AG09319 (cell line): ENCODE measurements around the gene CCDC9.
"Not testable (repeated sequence)": the region's sequence is repeated elsewhere in the genome, so short reads cannot be mapped to it uniquely, and the experiment has no call there.

Source experiments
- DNase-seq: peaks from one replicate; pipeline ENCODE4 v3.0.0-alpha.2; 2010; ENCODE audit warnings: low read depth; ENCODE audit errors: extremely low read depth
- TF ChIP-seq, protein P1 (sequence below): IDR thresholded peaks from 2 replicates; pipeline ENCODE4 v1.5.1; 2011; ENCODE audit warnings: low read depth, mild to moderate bottlenecking, inconsistent platforms, low read length, moderate library complexity

The CCDC9 gene

DNA sequence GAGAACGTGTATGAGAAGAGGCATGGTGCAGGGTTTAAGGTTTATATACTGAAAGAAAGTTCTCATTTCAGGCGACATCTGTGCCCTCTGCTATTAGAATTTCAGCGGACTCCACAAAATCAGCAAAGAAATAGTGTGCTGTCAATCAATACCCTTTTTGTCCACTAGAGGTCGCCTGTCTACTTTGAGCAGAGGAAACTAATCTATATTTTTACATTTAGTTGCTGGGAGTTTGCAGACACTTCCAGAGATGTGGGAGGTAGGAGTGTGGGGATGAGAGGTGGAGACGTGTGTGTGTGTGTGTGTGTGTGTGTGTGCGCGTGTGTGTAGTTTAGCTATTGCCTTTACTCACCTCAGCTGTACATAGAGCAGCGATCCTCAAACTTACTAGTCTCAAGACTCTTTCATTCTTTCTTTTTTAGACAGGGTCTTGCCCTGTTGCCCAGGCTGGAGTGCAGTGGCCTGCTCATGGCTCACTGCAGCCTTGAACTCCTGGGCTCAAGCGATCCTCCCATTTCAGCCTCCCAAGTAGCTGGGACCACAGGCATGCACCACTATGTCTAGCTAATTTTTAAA, 28.1 kb downstream of the CCDC9 start:
- TF ChIP-seq, protein P1, sequence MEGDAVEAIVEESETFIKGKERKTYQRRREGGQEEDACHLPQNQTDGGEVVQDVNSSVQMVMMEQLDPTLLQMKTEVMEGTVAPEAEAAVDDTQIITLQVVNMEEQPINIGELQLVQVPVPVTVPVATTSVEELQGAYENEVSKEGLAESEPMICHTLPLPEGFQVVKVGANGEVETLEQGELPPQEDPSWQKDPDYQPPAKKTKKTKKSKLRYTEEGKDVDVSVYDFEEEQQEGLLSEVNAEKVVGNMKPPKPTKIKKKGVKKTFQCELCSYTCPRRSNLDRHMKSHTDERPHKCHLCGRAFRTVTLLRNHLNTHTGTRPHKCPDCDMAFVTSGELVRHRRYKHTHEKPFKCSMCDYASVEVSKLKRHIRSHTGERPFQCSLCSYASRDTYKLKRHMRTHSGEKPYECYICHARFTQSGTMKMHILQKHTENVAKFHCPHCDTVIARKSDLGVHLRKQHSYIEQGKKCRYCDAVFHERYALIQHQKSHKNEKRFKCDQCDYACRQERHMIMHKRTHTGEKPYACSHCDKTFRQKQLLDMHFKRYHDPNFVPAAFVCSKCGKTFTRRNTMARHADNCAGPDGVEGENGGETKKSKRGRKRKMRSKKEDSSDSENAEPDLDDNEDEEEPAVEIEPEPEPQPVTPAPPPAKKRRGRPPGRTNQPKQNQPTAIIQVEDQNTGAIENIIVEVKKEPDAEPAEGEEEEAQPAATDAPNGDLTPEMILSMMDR, result peak; percentile 79
- DNase-seq, result no peak

DNA sequence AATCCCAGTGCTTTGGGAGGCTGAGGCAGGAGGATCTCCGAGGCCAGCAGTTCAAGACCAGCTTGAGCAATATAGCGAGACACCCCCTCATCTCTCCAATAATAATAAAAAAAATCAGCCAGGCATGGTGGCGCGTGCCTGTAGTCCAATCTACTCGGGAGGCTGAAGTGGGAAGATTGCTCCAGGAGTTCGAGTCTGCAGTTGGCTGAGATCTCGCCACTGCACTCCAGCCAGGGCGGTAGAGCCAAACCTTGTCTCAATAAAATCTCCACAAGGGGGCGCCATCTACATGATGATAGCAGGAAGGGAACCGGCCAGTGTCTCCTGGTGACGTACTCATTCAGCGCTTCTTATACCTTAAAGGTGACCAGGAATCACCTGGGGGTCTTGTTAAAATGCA, 39.7 kb downstream of the CCDC9 start:
- TF ChIP-seq, protein P1, result peak; percentile 73
- peak; percentile 48 for DNase-seq

- not testable (repeated sequence) for DNase-seq
Observed at GRCh38 chr19:47300867-47301266, 44.5 kb downstream of the CCDC9 start.

DNA sequence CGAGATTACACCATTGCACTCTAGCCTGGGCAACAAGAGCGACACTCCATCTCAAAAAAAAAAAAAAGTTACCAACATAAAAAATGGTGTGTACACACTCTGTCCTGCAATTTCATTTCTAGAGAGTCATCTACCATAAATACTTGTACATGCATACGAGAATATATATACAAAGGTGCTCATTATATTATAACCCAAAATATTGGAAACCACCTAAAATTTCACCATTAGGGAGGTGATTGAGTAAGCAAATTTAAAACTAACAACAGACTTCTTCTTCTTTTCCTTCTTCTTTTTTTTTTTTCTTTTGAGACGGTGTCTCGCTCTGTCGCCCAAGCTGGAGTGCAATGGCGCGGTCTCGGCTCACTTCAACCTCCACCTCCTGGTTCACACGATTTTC, 45.9 kb downstream of the CCDC9 start:
- no peak for DNase-seq
- TF ChIP-seq, protein P1, result no peak

DNA sequence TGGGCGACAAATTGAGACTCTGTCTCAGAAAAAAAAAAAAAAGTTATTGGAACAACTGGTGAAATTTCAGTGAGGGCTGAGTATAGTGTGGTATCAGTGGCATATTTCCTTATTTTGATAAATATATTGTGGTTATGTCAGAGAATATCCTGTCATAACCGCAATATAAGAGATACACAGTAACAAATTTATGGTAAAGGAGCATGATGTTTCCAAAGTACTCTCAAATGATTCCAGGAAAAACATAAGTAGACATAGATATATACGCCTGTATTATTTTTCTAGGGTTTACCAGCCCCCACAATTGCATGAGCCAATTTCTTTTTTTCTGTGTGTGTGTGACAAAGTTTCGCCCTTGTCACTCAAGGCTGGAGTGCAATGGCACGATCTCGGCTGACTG, 47.6 kb downstream of the CCDC9 start:
- no peak for DNase-seq
- TF ChIP-seq, protein P1, result no peak

DNA sequence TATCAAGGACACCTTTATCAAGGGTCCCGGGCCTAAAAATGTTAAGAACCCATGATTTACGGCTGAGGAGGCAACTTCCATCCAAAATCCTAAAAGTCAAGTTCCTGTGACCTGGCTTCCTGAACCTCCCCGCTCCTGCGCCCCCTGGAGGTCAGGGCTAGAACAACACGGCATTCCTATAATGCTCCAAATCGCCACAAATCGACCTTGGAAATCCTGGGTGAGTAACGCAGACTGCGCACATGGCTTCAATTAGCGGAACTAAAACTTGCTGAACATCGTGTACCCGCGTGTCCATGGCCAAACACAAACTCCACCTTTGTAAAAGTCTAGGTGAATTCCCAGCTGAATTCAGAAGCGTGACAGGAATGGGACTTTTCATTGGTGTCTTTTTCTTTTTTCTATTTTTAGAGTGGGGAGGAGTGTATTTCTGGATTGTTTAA, 49.0 kb downstream of the CCDC9 start:
- TF ChIP-seq, protein P1, result no peak; the same call in none of the 2 replicates
- peak; percentile 92 for DNase-seq

GRCh38 chr19:47306303-47306702, 50.0 kb downstream of the CCDC9 start:
- no peak for DNase-seq
- TF ChIP-seq, protein P1, result no peak

- TF ChIP-seq, protein P1, result no peak
- no peak for DNase-seq
Observed at GRCh38 chr19:47309038-47309437, 52.7 kb downstream of the CCDC9 start.
